ENCODE data around the gene ANKRD13D. TPM values are rescaled to one million over a fixed set of nuclear protein-coding genes. Genes with fewer than 3 reads are reported as not detected.

Gene ANKRD13D
- total RNA-seq, 2 donors from 2014 or later = 66.6 to 101 TPM

GRCh38 chr11:67332081-67332691 lies 43.1 kb downstream of the ANKRD13D start:
- Histone ChIP-seq H3K4me3 (no peak overlapping the region), H3K27ac (no peak overlapping the region), H3K27me3 (replicated peaks; ENCODE audit: insufficient read depth) (no peaks in the 10 kb centered on the region), H3K9me3 (no peaks in the 10 kb centered on the region), H3K4me1 (ENCODE audit: control insufficient read depth in 1 of 2, low read depth in 2 of 2) (no peaks in the 10 kb centered on the region), H3K36me3 (no peaks in the 10 kb centered on the region)
- TF ChIP-seq, protein P1, sequence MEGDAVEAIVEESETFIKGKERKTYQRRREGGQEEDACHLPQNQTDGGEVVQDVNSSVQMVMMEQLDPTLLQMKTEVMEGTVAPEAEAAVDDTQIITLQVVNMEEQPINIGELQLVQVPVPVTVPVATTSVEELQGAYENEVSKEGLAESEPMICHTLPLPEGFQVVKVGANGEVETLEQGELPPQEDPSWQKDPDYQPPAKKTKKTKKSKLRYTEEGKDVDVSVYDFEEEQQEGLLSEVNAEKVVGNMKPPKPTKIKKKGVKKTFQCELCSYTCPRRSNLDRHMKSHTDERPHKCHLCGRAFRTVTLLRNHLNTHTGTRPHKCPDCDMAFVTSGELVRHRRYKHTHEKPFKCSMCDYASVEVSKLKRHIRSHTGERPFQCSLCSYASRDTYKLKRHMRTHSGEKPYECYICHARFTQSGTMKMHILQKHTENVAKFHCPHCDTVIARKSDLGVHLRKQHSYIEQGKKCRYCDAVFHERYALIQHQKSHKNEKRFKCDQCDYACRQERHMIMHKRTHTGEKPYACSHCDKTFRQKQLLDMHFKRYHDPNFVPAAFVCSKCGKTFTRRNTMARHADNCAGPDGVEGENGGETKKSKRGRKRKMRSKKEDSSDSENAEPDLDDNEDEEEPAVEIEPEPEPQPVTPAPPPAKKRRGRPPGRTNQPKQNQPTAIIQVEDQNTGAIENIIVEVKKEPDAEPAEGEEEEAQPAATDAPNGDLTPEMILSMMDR (IDR thresholded peaks at IDR 0.05) = no peak
- ATAC-seq (ENCODE audit: insufficient number of reproducible peaks, low FRiP score, low read depth) = no peak
- no peak for DNase-seq (ENCODE audit: low spot score)

GRCh38 chr11:67337257-67337656 lies 48.2 kb downstream of the ANKRD13D start:
- H3K9me3 ChIP-seq = no peaks in the 10 kb centered on the region
- TF ChIP-seq, protein P1 (IDR thresholded peaks at IDR 0.05) = no peak
- H3K4me1 ChIP-seq (ENCODE audit: control insufficient read depth in 1 of 2, low read depth in 2 of 2) = no peaks in the 10 kb centered on the region
- no peaks in the 10 kb centered on the region for H3K36me3 ChIP-seq
- ATAC-seq (ENCODE audit: insufficient number of reproducible peaks, low FRiP score, low read depth) (no peak), DNase-seq (ENCODE audit: low spot score) (no peak)
- H3K4me3 ChIP-seq = no peak overlapping the region
- no peak overlapping the region for H3K27ac ChIP-seq
- H3K27me3 ChIP-seq (replicated peaks; ENCODE audit: insufficient read depth) = no peaks in the 10 kb centered on the region

DNA sequence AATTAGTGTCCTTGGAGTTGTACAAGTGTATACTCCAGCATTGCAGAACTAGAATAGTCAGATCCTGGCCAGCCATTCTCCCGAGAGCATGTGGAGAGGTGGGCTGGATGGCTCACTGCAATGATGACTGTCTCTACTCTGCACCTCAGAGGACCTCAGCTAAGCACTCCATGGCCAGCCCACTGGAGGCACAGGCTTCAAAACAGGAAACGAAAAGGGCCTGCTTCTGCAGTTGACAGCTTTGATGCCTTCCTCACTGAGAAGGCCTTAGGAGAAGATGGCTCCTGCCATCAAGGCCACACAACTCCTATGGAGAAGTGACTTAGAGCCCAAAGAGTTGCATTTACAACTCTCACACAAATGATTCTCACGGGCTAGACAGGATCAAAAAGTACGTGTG lies 55.2 kb downstream of the ANKRD13D start:
- H3K9me3 ChIP-seq = no peaks in the 10 kb centered on the region
- H3K4me3 ChIP-seq = no peak overlapping the region
- TF ChIP-seq, protein P1 (IDR thresholded peaks at IDR 0.05) = no peak
- ATAC-seq (ENCODE audit: insufficient number of reproducible peaks, low FRiP score, low read depth) = no peak
- H3K4me1 ChIP-seq (ENCODE audit: control insufficient read depth in 1 of 2, low read depth in 2 of 2) = no peaks in the 10 kb centered on the region
- no peaks in the 10 kb centered on the region for H3K27me3 ChIP-seq (replicated peaks; ENCODE audit: insufficient read depth)
- H3K27ac ChIP-seq = no peak overlapping the region
- no peak for DNase-seq (ENCODE audit: low spot score)
- H3K36me3 ChIP-seq = no peaks in the 10 kb centered on the region

- H3K4me3 ChIP-seq = no peak overlapping the region
- no peaks in the 10 kb centered on the region for H3K27me3 ChIP-seq (replicated peaks; ENCODE audit: insufficient read depth)
- no peaks in the 10 kb centered on the region for H3K36me3 ChIP-seq
- ATAC-seq (ENCODE audit: insufficient number of reproducible peaks, low FRiP score, low read depth) (no peak), DNase-seq (ENCODE audit: low spot score) (no peak)
- TF ChIP-seq, protein P1 (IDR thresholded peaks at IDR 0.05) = no peak
- H3K9me3 ChIP-seq = no peaks in the 10 kb centered on the region
- H3K27ac ChIP-seq = no peak overlapping the region
- H3K4me1 ChIP-seq (ENCODE audit: control insufficient read depth in 1 of 2, low read depth in 2 of 2) = no peaks in the 10 kb centered on the region
Observed at GRCh38 chr11:67345247-67345919, 56.3 kb downstream of the ANKRD13D start.

- H3K4me3 ChIP-seq = no peak overlapping the region
- no peak for ATAC-seq (ENCODE audit: insufficient number of reproducible peaks, low FRiP score, low read depth)
- DNase-seq (ENCODE audit: low spot score) = no peak
- H3K27ac ChIP-seq = no peak overlapping the region
- TF ChIP-seq, protein P1 (IDR thresholded peaks at IDR 0.05) = peak; percentile 47
- H3K27me3 ChIP-seq (replicated peaks; ENCODE audit: insufficient read depth) = no peaks in the 10 kb centered on the region
- no peaks in the 10 kb centered on the region for H3K36me3 ChIP-seq
- H3K9me3 ChIP-seq = no peaks in the 10 kb centered on the region
- peaks cover 4 to 7% of the 10 kb centered on the region in 2 donors for H3K4me1 ChIP-seq (ENCODE audit: control insufficient read depth in 1 of 2, low read depth in 2 of 2)
Observed at GRCh38 chr11:67345920-67346819, 57.1 kb downstream of the ANKRD13D start.

Measured in thoracic aorta (tissue), 2 donors.